ENCODE measurements around the gene RPSA.

DNA sequence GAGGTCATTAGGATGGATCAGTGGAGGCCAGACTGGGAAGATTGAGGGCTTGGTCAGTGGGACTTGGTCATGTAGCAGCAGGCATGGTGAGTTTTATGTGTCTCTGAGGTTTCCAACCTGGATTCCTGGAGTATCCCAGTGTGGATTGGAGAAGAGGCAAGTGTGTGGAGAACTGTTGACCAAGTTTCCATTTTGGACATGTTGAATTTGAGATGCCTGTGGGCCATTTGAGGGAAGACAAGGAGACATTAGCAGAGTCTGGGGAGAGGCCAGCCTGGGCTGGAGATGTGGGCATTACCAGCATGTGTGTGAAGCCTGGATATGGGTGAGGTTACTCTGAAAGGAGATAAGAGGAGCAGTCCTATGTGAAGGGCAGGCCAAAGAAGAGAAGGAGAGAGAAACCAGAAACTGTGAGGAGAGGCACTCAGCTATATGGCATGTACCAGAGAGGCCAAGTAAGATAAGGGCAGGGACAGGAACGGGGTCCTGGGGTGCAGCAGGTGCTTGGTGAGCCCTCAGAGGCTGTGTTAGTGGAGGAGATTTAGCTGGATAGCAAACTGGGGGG, 19.0 kb upstream of the RPSA start:
- TF ChIP-seq, protein P1, sequence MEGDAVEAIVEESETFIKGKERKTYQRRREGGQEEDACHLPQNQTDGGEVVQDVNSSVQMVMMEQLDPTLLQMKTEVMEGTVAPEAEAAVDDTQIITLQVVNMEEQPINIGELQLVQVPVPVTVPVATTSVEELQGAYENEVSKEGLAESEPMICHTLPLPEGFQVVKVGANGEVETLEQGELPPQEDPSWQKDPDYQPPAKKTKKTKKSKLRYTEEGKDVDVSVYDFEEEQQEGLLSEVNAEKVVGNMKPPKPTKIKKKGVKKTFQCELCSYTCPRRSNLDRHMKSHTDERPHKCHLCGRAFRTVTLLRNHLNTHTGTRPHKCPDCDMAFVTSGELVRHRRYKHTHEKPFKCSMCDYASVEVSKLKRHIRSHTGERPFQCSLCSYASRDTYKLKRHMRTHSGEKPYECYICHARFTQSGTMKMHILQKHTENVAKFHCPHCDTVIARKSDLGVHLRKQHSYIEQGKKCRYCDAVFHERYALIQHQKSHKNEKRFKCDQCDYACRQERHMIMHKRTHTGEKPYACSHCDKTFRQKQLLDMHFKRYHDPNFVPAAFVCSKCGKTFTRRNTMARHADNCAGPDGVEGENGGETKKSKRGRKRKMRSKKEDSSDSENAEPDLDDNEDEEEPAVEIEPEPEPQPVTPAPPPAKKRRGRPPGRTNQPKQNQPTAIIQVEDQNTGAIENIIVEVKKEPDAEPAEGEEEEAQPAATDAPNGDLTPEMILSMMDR (IDR thresholded peaks at IDR 0.05) = no peak
- no peak for TF ChIP-seq POLR2A (IDR thresholded peaks at IDR 0.05)
